GM21515 (cell line): ENCODE results near the gene SOCS3.
"Not testable (repeated sequence)": the region's sequence is repeated elsewhere in the genome, so short reads cannot be mapped to it uniquely, and the experiment has no call there.

Experiments
- ATAC-seq: cut with Tn5 transposase; IDR thresholded peaks from one replicate; pipeline ENCODE4 v1.9.1; 2021; ENCODE audit not compliant: unreplicated experiment

Gene SOCS3

DNA sequence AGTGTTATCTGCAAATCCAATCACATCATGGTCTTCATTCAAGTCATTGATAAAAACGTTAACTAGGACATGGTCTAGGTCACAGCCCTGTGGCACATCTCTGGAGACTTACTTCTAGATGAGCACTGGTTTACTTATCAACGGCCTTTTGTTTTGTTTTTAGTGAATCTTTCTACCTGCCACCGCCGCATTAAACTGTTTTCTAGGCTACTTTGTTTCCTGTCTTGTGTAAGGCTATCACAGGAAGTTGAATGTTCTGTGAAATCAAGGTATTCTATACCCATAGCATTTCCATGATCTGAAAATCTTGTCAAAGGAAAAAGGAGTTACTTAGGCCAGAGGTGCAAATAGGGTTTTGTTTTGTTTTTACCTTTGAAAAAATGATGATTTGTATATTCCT, 26.9 kb downstream of the SOCS3 start:
- ATAC-seq: no peak

DNA sequence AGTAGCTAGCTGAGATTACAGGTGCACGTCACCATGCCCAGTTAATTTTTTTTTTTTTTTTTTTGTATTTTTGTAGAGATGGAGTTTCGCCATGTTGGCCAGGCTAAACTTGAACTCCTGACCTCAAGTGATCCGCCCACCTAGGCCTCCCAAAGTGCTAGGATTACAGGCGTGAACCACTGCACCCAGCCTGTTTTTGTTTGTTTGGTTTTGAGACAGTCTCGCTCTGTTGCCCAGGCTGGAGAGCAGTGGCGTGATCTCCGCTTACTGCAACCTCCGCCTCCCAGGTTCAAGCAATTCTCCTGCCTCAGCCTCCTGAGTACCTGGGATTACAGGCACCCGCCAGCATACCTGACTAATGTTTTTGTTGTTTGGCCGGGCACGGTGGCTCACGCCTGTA, 28.5 kb downstream of the SOCS3 start:
- not testable (repeated sequence) for ATAC-seq

DNA sequence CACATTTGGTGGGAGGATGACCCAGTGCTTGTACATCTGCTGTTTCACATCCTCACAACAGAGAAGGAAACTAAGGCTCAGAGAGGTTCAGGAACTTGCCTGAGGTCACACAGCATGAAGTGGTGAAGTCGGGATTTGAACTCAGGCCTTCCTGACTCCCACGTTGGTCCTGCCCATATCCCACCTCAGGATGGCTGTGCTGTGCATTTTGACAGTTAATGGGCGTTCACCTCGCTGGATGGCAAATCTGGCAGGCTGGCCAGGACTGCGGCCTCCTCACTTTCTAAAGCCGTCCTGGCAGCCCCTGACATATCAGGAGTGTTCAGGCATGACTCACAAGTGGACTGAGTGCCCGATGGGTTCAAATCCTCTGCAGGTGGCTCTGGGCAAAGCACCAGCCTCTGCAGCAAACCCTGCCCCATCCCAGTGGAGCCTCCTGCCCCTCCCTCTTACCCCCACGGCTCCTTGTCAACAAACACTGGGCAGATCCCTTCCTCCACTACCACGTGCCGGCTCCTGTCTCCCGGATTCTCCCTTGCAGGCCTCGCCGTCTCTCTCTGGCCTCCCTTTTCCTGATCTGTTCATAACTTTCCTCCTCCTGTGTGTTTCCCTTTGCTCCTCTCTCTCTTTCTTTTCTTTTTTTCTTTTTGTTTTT, 29.2 kb downstream of the SOCS3 start:
- no peak for ATAC-seq

DNA sequence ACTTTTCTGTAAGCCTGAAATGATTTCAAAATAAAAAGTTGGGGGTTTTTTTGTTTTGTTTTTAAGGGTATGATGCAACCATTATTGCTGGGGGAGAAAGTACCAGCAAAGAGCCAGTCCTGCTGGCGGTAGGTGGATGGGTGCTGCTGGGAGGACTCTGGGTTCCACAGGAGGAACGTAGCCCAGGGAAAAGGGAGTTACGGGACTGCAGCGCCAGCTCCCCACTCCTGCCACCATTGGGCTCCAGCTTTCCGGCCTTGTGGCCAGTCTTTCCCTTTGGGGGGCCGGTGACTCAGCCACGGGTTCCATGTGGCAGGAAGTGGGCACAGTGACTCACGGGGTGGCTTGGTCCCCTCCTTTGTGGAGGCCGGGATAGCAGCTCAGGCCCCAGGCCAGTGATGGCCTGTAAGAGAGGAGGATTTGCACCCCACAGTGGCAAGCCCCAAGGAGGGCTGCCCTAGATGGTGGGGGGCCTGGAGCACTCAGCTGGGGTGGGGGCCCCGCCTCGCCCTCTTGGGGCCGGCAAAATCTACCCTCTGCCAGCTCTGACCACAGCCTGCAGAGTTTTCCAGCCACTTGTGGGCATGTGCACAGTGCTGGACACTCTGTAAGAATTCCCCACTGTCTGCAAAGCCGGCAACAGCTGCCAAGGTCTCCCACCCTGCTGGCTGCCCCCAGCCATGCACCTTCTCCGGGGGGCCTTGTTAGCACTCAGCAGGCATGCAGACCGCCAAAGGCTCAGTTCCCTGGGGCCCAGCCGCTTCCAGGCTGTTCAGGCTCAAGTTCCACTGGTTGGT, 30.4 kb downstream of the SOCS3 start:
- no peak for ATAC-seq

DNA sequence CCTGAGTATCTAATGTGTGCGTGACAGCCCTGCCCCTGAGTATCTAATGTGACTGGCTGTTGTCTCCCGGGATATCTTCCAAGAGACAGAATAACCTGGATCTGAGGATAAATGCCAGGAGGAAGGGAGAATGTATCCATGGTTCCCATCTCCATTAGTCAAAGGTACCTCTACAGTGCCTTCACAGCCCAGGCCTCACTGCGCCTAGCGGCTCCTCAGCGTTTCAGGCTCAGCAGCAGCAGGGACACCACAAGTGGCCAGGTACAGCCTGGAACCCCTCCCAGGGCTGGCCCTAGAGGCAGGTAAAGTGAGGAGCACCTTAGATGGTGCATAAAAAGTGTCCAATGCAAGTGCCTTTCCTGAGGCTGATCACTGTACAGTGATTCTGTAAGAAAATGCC, 32.0 kb downstream of the SOCS3 start:
- no peak for ATAC-seq

DNA sequence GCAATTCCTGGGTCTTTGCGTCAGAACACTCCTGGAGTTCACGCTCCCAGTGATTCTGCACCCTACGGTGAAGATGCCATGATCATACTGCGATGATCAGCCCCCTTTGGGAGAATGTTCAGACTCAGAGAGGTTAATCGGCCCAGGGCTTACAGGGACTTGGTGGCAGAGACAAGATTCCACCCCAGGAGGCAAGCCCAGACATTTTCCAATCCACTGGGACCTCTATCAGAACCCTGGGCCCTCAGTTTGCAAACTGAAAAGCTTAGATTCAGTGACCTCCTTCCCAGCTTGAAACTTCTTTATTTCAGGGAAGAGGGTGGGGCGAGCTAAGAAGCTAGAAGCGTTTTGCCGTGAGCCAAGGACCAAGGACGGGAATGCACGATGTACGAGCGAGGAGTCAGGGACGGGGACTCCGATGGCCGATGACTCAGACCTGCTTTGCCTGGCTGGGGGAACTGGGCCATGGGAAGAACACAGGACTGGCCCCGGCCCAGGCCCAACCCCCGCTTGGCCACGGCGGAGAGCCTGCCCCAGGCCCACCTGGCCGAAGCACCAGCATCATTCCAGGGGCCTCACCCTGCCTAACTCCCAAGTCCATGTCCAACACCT, 34.7 kb downstream of the SOCS3 start:
- no peak for ATAC-seq

DNA sequence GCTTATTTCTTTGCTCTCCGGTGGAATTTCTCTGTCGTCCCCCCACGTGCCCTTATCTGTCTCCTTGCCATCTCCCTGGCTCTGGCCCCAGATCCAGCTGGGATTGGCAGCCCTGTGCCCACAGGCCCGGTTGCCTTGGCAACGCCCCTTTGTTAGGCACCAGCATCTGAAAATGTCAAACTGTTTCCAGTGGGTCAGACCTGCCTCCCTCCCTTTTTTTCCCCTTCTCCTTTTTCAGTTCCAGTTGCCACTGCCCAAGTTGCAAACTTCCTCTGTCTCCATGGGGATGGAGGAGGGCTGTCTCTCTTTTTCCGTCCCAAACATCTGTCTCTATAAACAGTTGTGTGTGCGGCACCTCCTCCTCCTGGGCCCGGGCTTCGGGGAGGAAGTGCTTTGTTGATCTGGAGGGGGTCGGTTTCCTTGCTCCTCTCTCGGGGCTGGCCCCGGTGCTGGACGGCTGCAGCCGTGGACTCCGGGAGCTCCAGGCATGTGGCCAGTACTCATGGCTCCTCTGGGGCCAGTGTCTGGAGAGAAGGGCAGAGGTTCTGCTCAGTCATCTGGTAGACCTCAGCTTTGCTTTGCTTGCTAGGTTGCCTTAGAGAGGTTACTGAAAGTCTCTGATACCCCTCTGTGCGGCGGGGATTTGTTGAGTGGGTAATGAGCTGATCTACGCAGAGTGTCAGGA, 35.3 kb downstream of the SOCS3 start:
- no peak for ATAC-seq

DNA sequence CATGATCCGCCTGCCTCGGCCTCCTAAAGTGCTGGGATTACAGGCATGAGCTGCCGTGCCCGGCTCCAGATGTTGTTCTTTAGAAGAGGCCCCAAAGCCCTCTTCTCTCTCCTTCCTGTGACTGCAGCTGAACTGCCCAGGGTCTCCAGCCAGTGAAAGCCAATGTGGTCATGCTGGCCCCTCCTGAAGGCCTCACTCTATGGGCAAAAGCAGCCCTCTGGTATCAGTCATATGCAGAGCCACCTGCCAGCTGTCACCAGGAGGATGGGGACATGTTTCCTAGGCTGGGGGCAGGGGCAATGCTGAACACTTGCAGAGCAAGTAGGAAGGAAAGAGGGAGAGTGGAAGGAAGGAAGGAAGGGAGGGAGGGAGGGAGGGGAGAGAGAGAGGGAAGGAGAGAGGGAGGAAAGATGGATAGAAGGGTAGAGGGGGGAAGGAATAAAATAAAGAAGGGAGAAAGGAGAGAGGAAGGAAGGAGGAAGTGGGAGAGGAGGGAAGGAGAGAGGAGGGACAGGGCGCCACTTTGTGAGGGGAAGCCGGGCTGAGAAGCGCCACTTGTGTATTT, 36.0 kb downstream of the SOCS3 start:
- no peak for ATAC-seq

DNA sequence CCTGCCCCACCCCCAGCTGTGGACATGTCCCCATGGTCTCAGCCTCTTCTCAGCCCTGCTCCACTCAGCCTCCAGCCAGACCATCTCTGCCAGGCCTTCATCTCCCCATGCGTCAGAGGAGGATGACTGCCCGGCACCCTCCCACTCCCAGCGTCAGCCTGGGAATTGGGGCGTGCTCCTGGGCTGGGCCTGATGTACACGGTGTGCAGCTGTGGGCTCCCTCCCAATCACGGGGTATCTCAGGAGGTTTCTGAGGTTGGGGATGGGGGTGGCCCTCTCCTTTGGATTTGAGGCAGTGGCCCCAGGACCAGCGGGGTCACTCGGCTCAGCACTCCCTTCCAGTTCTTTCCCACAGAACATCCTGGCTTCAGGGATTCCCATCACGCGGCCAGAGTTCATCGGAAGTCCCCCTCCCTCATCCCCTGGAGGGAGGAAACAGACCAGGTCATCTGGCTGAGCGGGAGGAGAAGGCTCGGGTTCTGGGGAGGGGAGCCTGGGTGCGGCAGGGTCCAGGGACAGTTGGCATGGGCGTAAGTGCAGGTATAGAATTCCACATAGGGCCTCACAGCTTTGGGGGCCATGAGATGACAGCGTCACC, 36.9 kb downstream of the SOCS3 start:
- ATAC-seq: no peak

DNA sequence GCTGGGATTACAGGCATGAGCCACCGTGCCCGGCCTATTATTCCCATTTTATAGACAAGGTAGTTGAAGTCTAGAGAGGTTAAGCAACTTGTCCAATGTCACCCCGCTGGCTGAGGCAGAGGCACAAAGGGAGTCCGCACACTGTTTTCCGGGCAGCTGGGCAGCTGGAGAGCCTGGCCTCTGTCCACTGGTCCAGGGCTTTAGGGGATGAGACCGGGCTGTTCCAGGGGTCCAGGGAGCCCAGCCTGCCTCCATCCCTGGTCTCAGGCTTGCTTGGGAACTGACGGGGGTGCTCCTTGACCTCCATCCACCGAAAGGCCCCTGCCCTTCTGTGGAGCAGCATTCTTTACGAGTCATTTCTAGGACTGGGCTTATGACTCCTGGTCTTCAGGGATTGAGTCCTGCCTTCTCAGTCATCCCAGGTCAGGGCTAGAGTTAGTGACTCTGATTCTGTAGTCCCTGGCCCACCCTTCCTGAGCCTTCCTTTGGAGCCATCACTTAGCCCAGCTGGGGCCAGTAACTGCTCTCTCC, 37.5 kb downstream of the SOCS3 start:
- no peak for ATAC-seq

DNA sequence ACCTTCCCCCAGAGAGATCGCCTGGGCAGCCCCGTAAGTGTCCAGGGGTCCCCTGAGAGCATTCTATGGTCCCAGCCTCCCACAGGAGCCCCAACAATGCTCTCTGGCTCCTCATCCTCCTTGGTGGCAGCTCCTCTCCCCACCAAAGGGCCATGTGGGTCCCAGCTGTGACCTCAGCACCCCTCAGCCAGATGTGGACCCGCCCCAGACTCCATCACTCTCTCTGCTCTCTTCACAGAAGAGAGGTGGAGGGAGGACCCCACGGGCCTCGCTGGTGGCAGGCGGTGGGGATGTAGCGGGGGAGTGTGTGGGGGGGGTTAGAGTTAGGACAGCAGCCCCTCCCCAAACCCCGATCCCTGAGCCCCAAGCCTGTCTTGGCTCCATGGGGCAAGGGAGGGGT, 41.0 kb downstream of the SOCS3 start:
- ATAC-seq: no peak

DNA sequence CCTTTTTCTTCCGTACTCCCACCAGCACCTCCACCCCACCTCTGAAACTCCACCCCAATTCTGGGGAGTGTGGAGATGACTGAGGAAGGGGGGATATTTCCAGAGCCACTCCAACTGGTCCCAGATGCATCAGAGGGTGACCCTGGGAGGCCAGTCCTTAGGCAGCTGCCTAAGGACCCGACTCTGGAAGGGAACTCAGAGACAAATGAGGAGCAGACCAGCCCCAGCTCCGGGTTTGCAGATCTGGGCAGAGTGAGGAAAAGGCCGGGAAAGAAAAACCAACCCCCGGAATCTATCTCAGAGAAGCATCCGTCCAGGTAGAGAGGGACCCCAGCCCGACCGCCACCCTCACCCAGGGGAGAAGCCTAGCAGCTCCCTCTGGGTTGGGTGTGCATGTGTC, 41.5 kb downstream of the SOCS3 start:
- ATAC-seq: no peak

DNA sequence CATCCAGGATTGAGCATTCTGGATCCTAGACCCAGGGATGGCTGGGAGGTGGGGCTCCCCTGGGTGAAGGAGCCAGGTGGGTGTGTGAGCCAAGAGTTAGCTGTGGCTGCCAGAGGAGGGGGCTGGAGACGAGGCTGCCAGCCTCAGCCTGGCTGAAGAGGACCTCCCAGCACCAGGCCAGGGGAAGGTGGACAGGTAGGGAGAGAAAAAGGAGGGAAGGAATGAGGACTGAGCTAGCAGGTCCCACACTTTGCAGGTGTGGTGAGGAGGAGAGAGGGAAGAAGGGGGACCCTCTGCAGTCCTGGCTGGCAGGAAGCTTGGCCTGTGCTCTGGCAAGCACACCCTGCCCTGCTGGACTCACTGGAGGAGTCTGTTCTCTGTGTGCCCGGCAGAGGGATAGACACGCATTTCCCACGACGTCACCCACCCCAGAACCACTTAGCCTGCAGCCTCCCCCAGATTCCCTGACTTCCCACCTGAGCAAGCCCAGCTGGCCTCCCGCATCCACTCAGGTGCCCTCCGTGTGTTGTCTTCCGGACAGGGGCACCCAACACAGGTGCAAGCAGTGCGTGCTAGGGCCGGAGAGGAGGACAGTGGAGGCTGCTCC, 42.0 kb downstream of the SOCS3 start:
- ATAC-seq: no peak

DNA sequence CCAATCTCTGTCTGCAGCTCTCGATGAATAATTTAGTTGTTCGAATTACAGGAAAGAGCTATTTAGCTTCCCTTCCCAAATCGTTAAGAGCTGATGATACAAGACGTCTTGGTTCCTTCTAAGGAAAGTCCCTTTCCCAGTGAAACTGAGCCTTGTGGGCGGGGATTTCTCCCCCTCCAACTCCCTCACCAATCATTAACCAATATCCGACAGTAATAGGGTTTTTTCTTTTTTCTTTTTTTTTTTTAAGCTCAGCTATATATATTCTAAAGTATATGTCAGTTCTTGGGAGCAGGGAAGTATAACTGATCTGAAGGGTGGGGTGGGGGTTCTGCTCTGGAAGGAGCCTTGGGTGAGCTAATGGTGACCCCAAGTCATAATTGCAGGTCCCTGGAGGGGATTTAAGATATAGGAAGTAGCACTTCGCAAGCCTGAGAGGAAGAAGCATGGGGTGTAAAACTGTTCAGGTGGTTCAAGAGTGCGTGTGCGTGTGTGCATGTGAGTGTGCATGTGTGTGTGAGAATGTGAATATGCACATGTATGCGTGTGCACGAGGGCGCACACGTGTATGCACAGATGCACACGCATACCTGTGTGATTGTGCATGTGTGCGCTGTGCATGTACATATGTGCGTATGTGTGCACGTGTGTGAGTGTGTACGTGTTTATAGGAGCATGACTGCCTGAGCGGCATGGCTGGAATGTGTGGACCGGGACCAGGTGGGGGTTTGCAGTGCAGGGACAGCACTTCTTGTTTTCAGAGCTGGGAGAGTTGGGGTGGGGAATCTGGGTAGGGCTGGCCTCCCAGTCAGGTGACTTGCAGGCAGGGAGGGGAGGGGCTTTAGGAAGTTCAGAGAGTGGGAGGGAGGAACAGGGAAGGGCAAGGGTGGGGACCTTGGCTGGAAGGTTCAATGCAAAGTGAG, 42.7 kb downstream of the SOCS3 start:
- no peak for ATAC-seq

DNA sequence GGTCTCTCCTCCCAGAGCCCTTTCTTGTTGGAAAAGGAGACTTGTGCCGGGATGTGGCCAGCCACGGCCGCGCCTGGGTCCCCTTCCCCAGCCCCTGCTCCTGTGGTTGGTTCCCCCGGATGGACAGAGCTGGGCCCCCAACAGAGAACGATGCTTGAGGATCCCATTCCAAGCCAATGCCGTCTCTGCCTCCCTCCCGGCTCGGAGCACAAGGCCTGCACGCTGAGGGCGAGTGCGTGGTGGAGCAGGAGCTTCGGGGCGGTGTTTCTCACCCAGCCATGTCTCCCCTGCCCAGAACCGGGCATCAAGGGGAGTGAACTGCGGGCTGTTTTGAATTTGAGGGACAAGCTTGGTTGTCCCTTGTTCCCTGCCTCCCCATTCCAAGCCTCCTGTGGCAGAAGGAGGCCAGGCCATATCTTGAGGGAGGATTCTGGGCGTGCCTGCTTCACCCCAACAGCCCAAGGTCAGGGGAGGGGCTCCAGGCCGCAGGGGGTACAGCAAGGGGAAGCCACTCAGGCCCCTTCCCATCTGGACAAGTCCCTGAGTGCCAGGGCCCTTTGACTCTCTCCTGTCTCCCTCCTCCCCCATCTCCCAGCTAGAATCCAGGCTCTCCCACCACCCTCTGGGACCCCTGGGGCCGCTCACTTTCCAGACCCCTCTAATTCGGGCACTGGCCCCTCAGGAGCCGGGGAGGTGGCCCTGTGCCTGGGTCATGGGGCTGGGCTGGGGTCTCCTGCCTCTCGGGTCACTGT, 43.6 kb downstream of the SOCS3 start:
- no peak for ATAC-seq

DNA sequence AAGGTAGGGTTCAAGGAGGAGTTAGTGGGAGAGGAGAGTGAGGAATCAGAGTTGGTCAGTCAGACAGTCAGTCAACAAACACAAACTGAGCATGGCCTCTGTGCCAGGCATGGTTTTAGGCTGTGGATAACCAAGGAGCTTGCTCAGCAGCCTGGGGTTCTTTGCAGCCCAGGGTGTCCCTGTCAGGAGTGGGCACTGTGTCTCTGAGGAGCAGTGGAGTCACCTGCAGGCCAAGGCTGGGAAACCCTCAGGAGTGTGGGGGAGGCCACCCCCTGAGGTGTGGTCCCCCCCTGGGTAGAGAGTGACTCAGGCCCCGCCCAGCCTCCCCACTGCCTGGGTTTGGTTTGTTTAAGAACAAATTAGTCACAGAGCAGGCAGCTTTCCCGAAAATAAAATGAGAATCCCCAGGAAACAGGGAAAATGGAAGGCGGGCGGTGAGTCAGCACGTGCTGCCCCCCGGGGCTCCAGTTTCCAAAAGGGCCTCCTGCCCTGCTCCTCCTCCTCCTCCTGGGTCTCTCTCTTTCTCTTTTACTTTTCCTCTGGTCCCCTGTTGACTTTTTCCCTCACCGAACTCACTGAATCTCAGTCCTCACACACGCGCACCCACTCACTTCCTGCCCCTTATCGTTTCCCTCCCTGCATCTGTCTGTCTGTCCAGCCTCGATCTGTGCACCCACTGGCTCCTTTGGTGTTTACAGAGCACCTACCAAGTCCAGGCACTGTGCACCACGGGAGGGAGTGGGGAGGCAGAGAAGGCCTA, 44.3 kb downstream of the SOCS3 start:
- no peak for ATAC-seq

DNA sequence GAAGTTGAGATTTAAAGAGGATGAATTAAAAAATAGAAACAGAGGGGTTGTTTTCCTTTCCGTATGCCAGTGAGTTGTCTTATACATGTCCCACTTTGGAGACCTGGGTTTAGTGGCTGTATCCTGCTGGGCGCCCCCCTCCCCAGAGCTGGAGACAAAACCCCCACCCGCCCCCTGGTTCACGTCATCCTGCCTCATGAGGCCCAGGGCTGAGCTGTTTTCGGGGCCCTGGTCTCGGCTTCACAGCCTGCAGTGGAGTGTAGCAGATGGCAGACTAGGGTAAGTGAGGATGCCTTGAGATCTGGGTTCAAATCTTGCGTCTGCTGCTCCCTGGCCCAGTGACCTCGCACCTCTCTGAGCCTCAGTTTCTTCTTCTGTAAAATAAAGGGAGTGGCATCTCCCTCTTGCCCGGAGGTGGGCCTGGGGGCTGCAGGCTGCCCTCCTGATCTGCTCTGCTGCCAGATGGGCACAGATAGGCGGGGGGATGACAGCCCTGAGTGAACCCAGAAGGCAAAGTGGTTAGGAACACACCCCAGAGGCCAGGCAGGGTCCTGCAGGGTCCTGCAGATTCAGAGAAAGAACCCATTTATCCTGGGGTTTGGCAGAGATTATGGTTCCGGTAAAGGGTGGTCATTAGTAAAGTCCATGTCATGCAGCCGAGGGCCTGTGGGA, 45.1 kb downstream of the SOCS3 start:
- no peak for ATAC-seq
